Right lobe of liver (tissue), 6 donors: Measurements from ENCODE around the gene TCF4. TPM values are rescaled to one million over a fixed set of nuclear protein-coding genes. Genes with fewer than 3 reads are reported as not detected.

Experiments
- ATAC-seq, 4 donors: fragments of 200-7000 bp; cut with Tn5 transposase; one replicate each; pipeline ENCODE4 v1.9.1; 2020; ENCODE audit warnings: mild to moderate bottlenecking in 4 of 4, moderate library complexity in 4 of 4
- DNase-seq, 3 donors: peaks; one replicate each; pipeline ENCODE4 v3.0.0-alpha.2; 2020
- H3K27ac ChIP-seq, 3 donors: fragments of 200-600 bp; one replicate each; pipeline ENCODE4 v1.8.0; 2022
- H3K27me3 ChIP-seq, 2 donors: fragments of 200-600 bp; one replicate each; pipeline ENCODE4 v1.8.0; 2022
- H3K36me3 ChIP-seq, 4 donors: fragments of 200-600 bp; sonication (generic) in 1 of 4; one replicate each; pipeline versions ENCODE4 v1.5.1 to v1.8.0; 2017 to 2022; ENCODE audit warnings: control low read depth in 1 of 4
- H3K4me1 ChIP-seq, 4 donors: fragments of 200-600 bp; sonication (generic) in 1 of 4; one replicate each; pipeline versions ENCODE4 v1.5.1 to v1.8.0; 2017 to 2022; ENCODE audit warnings: control low read depth in 1 of 4
- H3K4me3 ChIP-seq, 3 donors: fragments of 200-600 bp; one replicate each; pipeline ENCODE4 v1.8.0; 2022
- H3K9me3 ChIP-seq, 4 donors: fragments of 200-600 bp; sonication (generic) in 1 of 4; one replicate each; pipeline versions ENCODE4 v1.5.1 to v1.8.0; 2017 to 2022; ENCODE audit warnings: control low read depth in 1 of 4
- CTCF ChIP-seq, 4 donors: fragments of 200-600 bp in 3 of 4; fragments of 450-650 bp in 1 of 4; IDR thresholded peaks; one replicate each; pipeline versions ENCODE4 v1.5.1 to v1.8.0; 2016 to 2022; ENCODE audit warnings: antibody characterized with exemption in 4 of 4, mild to moderate bottlenecking in 2 of 4
- POLR2A ChIP-seq: fragments of 450-650 bp; IDR thresholded peaks from one replicate; pipeline ENCODE4 v1.6.1; 2017; ENCODE audit warnings: antibody characterized with exemption, mild to moderate bottlenecking
- WGBS: methylation state at CpG from one replicate; pipeline ENCODE4 v1.1.6; 2018; ENCODE audit warnings: low coverage, low lambda C conversion rate; ENCODE audit not compliant: insufficient coverage; ENCODE audit errors: missing lambda C conversion rate; 5-methylcytosine and 5-hydroxymethylcytosine counted together
- intact Hi-C, 2 donors: fragments of 100-400 bp; cut with DNase I; formaldehyde crosslinking; loops; one replicate each; pipeline versions ENCODE4 v1.11.2 to v1.14.1; 2022
- total RNA-seq, 6 experiments: library from RNA; depleted of rRNA in 2 of 6; stranded (reverse); fragments of >200 nt in 2 of 6; fragmentation: NEBNext Ultra II Directional in 3 of 6; extraction: Animal tissue kit (Norgen Biotek cat#: 25700) in 3 of 6; gene quantifications; one replicate each; pipeline versions ENCODE4 v1.1.0 to v1.2.4, GENCODE V29; 2016 to 2023
- donor health status: DM: no; HTN: yes; CAD: no.
- donor health status: DM: no; HTN: no; CAD: no.
- donor health status: DM: no; HTN: no; CAD: no.
- donor health status: DM: no; HTN: yes; CAD: no.
- donor health status: DM: no; HTN: yes; CAD: no.

TCF4 gene
- total RNA-seq, 6 experiments from 2014 or later = 8.1 to 19.5 (median 10.4) TPM

DNA sequence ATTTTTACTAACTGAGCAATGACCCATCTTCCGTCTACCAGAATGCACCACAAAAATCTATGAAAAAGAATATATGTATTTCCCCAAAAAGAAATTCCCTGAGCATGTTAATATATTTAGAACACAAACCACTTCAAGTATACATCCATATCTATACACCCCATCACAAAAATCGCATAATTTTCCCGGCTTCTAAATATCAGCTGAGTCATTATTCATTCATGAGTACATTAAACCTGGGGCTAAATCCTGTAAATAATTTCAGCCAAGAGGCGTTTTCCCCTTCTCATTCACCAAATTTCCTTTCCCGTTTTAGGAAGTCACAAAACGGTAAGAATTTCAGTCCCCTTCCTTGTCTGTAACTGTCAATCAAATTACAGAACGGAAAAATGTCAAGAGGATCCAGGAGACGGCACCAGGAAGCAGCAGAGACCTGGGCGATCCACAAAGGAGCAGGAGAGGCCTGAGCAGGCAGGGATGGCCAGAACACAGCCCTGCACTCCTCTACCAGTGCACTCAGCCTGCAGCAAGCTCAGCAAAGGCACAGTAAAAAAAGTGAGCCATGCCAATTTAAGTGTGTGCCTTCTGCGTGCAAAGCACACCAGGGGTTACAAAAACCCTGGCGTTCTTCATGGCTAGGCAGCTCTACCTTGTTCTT is 300.7 kb downstream of the TCF4 start:
- intact Hi-C loops = no loop called here
- WGBS = 49% methylated on average over 11 of the region's 11 CpGs
- Histone ChIP-seq H3K27ac (no peak overlapping the region), H3K4me1 (no peaks in the 10 kb centered on the region), H3K9me3 (no peaks in the 10 kb centered on the region), H3K27me3 (no peaks in the 10 kb centered on the region), H3K4me3 (no peak overlapping the region), H3K36me3 (no peaks in the 10 kb centered on the region)
- TF ChIP-seq CTCF (IDR thresholded peaks at IDR 0.05) = no peak
- no peak for TF ChIP-seq POLR2A
- no peak for DNase-seq
- ATAC-seq = peak in 1 of 4 donors; percentile 24

GRCh38 chr18:55286257-55286825 is 301.7 kb downstream of the TCF4 start:
- H3K36me3 ChIP-seq = no peaks in the 10 kb centered on the region
- intact Hi-C loops = no loop called here
- no peaks in the 10 kb centered on the region for H3K4me1 ChIP-seq
- TF ChIP-seq CTCF (IDR thresholded peaks at IDR 0.05) (no peak), POLR2A (no peak)
- ATAC-seq (no peak), DNase-seq (no peak)
- no peaks in the 10 kb centered on the region for H3K9me3 ChIP-seq
- WGBS = 74% methylated on average over 6 of the region's 6 CpGs
- no peak overlapping the region for H3K27ac ChIP-seq
- H3K4me3 ChIP-seq = no peak overlapping the region
- H3K27me3 ChIP-seq = no peaks in the 10 kb centered on the region

GRCh38 chr18:55284614-55285013 is 303.4 kb downstream of the TCF4 start:
- intact Hi-C loops = no loop called here

DNA sequence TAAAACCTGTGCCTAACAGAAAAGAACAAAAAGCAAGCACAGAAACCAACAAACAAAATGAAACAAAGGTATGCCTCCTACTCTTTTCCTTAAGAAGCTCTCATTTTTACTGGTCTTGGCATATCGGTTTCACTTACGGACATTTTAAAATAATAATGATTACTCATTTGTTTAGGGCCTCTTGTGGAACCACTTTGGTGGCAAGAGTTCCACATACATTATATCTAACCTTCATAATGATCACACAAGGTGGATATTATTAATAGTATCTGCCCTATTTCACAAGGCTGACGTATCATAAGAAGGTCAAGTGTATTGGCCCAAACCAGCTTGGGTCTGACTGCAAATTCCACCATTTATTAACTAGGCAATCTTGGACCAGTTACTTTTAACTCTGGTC is 304.7 kb downstream of the TCF4 start:
- 69% methylated on average over 3 of the region's 3 CpGs for WGBS
- intact Hi-C loops = no loop called here
- no peak for TF ChIP-seq POLR2A
- TF ChIP-seq CTCF (IDR thresholded peaks at IDR 0.05) = no peak

More at GRCh38 chr18:55284614-55285013, 303.4 kb downstream of the TCF4 start:
- H3K36me3 ChIP-seq = no peaks in the 10 kb centered on the region
- no peak overlapping the region for H3K27ac ChIP-seq
- no peak overlapping the region for H3K4me3 ChIP-seq
- no peaks in the 10 kb centered on the region for H3K4me1 ChIP-seq
- TF ChIP-seq CTCF (IDR thresholded peaks at IDR 0.05) (no peak), POLR2A (no peak)
- ATAC-seq (no peak), DNase-seq (no peak)
- H3K9me3 ChIP-seq = no peaks in the 10 kb centered on the region
- H3K27me3 ChIP-seq = no peaks in the 10 kb centered on the region
- 84% methylated on average over 2 of the region's 2 CpGs for WGBS

More for the DNA sequence above, 304.7 kb downstream of the TCF4 start:
- no peaks in the 10 kb centered on the region for H3K27me3 ChIP-seq
- no peaks in the 10 kb centered on the region for H3K4me1 ChIP-seq
- H3K36me3 ChIP-seq = no peaks in the 10 kb centered on the region
- DNase-seq = no peak
- no peaks in the 10 kb centered on the region for H3K9me3 ChIP-seq
- H3K4me3 ChIP-seq = no peak overlapping the region
- ATAC-seq = no peak
- no peak overlapping the region for H3K27ac ChIP-seq
